Kidney tubule cell (primary cell): ENCODE measurements around the gene JPH2.
"Not testable (repeated sequence)": the region's sequence is repeated elsewhere in the genome, so short reads cannot be mapped to it uniquely, and the experiment has no call there.

ENCODE experiments used
- DNase-seq: peaks from one replicate; pipeline ENCODE4 v3.0.0-alpha.2; 2018; ENCODE audit warnings: low spot score

JPH2 gene

GRCh38 chr20:44159125-44159524, 27.9 kb downstream of the JPH2 start:
- DNase-seq, result no peak

GRCh38 chr20:44157061-44157460, 29.9 kb downstream of the JPH2 start:
- DNase-seq, result no peak

- DNase-seq, result no peak
Measured at GRCh38 chr20:44154521-44155001, 32.4 kb downstream of the JPH2 start.

- DNase-seq, result no peak
Measured at GRCh38 chr20:44153636-44154043, 33.3 kb downstream of the JPH2 start.

- peak; percentile 49 for DNase-seq
Measured at GRCh38 chr20:44151621-44152416, 35.2 kb downstream of the JPH2 start.

- DNase-seq, result no peak
Measured at GRCh38 chr20:44146272-44146671, 40.7 kb downstream of the JPH2 start.

- DNase-seq, result no peak
Measured at GRCh38 chr20:44145131-44145775, 41.7 kb downstream of the JPH2 start.

- no peak for DNase-seq
Measured at GRCh38 chr20:44143936-44144335, 43.1 kb downstream of the JPH2 start.

GRCh38 chr20:44142413-44142812, 44.6 kb downstream of the JPH2 start:
- DNase-seq, result no peak

- no peak for DNase-seq
Measured at GRCh38 chr20:44141873-44142272, 45.1 kb downstream of the JPH2 start.

GRCh38 chr20:44138867-44139266, 48.1 kb downstream of the JPH2 start:
- no peak for DNase-seq

GRCh38 chr20:44137266-44137801, 49.7 kb downstream of the JPH2 start:
- DNase-seq, result peak; percentile 9

- no peak for DNase-seq
Measured at GRCh38 chr20:44136579-44137265, 50.3 kb downstream of the JPH2 start.

- DNase-seq, result no peak
Measured at GRCh38 chr20:44135417-44136204, 51.4 kb downstream of the JPH2 start.

GRCh38 chr20:44135012-44135412, 52.0 kb downstream of the JPH2 start:
- DNase-seq, result no peak

- DNase-seq, result no peak
Measured at GRCh38 chr20:44133424-44133823, 53.6 kb downstream of the JPH2 start.

- DNase-seq, result no peak
Measured at GRCh38 chr20:44131704-44132103, 55.3 kb downstream of the JPH2 start.

GRCh38 chr20:44129911-44130718, 56.9 kb downstream of the JPH2 start:
- no peak for DNase-seq

- DNase-seq, result not testable (repeated sequence)
Measured at GRCh38 chr20:44129300-44129699, 57.7 kb downstream of the JPH2 start.

GRCh38 chr20:44126445-44126844, 60.5 kb downstream of the JPH2 start:
- no peak for DNase-seq
